Anterior cingulate cortex (tissue), 58 donors: Measurements from ENCODE around the gene ITIH5.

Source experiments
- DNase-seq, 58 donors: peaks; one replicate each; lab custom pipeline; 2025; lab: John Stamatoyannopoulos, UW

The ITIH5 gene

DNA sequence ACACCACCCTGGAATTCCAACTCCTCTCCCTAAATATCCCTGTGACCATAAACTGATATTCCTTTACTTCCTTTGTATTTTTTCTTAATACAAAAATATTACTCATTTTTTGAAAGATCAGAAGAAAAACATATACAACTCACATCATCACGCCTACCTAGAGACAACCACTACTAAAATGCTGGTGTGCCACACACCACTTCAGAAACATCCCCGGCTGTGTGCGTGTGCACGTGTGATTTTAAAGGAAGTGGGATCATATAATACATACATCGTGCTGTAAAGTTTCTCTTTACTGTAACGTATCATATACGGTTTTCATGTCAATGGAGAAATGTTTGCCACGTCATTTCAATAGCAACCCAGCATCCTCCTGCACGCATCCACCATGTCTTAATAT lies 76.5 kb downstream of the ITIH5 start:
- DNase-seq = no peak

DNA sequence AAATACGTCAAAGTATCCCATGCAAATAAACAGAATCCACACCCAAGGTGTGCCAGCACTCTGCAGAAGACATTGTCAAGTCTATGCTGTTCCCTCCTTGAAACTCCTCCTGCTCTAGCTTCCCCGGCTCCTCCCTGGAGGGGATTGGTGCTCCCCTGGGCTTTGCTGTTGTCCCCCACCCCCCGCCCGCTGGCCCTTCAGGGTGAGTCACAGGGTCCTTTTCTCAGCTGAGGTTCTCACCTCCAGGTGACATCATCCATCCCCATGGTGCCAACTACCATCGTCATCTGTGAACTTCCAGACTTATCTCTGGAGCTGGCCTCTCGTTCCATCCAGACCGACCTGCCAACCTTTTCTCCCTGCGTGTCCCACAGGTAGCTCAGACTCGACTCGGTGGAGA lies 77.0 kb downstream of the ITIH5 start:
- no peak for DNase-seq

DNA sequence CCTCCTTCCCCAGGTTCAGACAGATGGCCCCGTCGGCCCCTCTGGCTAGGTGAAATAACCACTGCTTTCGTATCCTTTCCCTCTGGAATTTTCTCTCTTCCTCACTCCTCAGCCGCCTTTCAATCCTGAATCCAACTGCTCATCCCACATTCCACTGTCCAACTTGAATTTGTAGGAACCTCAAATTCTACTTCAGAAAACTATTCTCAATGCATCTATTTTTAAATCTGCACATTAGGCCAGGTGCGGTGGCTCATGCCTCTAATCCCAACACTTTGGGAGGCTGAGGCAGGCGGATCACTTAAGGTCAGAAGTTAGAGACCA lies 78.9 kb downstream of the ITIH5 start:
- DNase-seq = no peak

DNA sequence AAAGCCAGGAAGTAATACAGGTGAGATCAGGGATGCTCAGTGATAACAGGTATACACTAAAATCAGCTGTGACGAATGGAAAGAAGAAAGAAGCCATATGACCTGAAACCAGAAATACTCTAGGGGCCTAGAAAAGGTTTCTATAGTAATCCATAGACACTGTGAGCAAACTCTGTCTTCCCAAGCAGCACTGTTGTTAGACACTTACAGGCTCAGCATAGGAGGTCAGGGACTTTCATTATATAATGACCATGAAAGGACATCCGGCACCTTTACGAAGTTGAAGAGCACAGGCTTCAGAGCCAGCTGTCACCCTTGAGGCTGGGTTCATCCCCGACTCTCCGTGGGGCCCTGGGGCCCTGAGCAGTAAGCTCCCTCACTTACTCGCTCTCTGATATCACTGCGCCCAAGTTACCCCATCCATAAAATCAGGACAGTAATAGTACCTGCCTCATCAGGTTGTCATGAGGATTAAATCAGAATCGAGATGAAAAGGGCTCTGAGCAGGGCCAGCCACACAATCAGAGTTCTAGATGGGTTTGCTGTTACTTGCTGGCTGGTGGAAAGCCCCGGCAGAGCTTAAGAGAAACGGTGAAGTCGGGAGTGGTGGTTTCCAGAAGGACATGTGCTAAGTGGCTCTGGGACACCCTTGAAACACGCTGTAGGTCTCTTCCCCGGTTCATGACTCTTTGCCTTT lies 79.5 kb downstream of the ITIH5 start:
- no peak for DNase-seq

DNA sequence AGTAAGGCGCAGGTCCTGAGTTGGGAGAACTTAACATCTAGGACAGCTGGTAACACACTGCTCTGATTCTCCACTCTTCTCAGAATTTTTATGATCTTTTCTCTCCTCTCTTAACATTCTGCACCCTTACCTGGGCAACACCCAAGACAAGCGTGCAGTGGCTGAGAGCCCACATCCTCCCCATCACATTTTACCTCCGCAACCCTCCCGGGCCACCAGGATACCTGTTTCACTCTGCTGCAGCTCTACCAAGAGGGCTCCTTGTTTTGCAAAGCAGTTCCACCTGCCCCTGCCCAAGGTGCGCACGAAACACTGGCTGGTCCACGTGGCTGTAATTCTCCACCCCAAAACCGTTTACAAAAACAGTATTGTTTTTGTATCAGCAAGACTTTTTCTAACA lies 81.5 kb downstream of the ITIH5 start:
- DNase-seq = no peak

DNA sequence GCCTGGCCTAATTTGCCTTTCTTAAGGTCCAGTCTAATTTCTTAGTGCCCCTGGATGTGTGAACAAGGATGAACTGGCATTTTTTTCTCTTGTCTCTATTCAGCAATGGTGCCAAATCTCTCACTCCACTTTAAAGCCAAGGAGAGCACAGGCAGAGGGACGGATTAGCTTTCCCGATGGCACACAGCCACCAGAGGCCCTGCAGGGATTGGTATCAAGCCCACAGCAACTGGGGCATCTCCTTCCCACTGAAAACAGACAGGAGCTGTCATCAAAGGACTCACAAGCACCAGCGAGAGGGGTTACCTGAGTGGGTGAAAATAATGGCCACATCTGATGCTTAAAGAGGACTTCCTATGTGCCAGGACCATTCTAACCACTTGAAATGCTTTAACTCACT lies 83.1 kb downstream of the ITIH5 start:
- DNase-seq = no peak

DNA sequence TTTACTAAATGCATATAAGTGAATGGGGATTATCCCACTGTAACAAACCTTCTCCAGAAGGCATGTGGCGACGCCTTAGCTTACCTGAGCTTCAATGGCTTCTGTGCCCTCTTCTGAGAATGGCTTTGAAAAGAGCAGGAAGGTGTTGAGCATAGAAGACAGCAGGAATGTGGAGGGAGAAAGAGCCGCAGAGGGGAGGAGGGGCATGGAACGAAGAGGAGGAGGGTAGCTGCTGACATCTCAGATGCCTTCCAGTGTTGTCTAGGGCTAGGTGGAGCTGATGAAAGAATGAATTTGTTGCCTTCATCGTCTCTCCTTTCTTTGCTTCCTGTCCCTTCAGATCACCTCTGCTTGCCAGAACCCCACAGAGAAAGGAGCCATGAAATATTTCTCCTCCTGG lies 86.2 kb downstream of the ITIH5 start:
- no peak for DNase-seq

DNA sequence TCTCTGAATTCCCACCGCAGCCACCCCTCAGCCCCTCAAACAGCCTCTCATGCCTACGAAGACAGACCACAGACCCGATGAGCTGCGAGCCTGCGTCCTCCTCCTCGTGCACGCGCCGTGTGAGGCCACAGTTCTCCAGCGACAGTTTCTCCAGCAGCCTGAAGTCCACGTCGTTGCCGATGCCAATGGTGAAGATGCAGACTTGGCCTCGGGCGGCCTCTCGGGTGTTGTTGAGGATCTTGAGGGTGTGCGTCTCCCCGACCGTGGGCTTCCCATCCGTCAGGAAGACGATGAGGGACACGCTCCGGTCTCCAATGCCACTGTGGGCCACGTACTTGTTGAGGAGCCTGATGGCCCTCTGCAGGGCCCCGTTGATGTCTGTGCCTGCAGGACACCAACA lies 87.1 kb downstream of the ITIH5 start:
- no peak for DNase-seq

DNA sequence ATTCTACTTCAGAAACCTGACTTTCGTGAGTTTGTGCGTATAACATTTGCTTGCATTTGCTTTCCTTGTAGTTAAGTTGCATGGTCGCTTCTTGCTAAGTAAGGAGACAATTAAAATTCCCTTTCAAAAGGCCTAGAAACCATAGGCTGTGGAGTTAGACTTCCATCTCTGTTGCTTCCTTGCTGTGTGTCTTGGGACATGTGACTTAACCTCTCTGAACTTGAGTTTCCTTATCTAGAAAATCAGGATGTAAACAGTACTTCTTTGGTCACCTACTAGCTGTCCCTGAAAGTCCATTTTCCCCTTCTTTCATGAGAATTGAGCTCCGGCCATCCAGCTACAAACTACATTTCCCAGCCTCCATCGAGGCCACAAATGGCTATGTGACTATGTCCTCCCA lies 89.2 kb downstream of the ITIH5 start:
- DNase-seq = no peak

DNA sequence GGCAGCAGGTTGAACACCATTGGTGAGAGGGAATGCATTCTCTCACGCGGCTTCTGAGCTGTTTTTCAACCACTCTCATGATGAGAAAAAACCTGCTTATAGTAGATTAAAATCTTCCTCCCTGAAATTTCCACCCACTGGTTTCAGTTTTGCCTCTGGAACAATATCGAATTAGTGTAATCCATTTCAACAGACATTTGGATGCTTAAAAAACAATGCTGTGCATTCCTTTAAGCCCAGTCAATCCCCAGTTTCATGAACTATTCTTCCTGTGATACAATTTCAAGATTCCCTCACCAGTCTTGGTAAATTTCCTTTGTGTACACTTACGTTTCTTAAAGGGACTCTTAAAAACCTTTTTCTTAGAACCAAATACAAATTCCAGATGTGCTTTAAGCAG lies 89.6 kb downstream of the ITIH5 start:
- DNase-seq = no peak

DNA sequence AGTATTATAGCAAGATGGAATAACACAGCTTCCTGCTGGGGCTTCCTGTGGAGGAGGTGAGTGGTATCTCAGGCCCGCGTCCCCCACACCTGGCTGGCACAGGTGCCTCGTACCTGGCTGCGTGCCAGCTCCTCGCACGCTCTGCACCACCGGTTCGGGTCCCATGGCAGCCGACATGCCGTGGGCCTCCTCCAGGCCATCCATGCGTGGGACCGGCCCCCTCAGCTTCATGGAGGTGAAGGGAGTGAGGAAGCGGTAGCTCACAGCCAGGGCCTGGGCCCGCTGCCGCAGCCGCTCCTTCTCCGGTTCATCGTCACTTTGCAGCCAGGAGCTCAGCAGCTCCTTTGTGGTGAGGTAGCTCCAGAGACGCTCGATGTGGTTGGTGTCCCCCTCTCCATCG lies 90.4 kb downstream of the ITIH5 start:
- DNase-seq = no peak

DNA sequence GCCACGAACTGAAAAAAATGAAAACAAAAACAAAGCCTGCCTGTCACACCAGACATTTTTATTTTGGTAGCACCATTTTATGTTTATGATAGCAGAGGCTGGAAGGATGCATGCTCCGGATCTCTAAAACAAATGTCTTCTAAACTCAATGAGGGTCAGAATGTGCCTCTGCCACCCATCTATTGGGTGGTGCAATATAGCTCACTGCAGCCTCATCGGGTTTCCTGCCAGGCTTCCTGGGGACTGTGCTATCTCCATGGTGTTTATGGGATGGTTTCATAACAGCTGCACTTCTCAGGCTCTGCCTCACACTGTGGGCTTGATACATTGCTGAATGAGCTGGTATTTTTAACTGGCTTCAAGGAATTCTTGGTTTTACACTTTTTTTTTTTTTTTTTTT lies 94.4 kb downstream of the ITIH5 start:
- peak in 14 of 58 donors; percentile 6 to 54 (median 25) for DNase-seq

DNA sequence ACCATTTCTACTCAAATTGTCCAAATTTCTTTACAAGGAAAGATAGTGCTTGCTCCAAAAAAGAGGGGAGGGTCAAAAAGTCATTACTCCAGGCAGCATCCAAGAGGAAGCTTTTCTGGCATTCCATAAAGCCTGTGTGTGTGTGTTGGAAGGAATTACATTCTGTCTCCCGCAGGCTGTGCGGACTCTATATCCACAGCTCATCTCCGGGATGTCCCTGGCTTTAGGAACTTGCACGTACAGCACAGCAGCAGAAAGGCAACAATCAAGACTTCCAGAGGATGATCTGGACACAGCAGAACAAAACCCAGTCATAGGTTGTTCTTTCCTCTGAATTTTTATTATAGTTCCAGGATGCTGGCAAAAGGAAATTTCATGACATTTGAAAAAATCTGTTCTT lies 94.8 kb downstream of the ITIH5 start:
- no peak for DNase-seq

DNA sequence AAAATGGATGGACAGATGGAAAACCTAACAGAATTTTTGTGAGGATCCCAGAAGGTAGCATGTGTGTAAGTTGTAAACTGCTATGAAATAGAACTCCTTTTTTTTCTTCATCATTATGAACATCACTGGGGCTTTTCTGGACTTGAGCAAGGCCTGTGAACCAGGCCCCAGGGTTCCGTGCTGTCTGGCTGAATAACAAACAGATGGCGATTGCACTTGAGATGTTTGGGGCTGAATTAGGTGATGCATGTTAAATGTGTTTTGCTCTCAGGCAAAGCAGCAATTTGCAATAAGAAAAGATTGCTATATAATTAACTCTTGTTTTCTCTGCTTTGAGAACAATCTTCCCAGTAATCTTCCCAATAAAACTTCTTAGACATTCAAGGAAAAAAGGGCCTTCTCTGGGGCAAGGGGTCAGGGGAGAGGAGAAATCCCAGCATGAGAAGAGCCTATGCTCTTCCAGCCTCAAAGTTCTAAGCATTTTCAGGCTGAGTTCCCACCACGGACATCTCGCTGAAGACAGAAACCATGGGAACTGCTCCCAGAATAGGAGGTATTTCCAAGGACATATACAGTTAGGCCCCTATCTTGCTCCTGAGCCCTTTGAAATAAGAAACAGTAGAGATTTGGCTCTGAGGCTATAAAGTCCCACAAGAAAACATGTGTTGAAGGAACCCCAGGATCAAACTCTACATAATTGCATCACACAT lies 98.7 kb downstream of the ITIH5 start:
- DNase-seq = no peak

DNA sequence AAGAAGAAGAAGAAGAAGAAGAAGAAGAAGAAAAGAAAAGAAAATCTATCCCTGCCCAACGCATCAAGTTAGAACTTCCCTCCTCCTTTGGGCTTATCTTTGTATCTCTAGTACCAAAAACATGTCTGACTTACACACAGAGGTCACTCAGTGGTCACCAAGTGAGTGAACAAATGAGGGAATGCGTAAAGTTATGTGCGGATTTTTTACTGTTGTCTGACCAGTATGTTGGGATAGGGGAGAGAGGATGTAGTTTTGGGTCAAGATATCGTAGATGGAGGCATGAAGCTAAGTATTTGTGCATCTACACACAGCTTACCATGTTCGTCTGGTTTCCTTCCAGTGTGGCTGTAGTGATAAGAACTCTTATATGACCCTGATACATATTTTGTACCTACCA lies 99.9 kb downstream of the ITIH5 start:
- no peak for DNase-seq

DNA sequence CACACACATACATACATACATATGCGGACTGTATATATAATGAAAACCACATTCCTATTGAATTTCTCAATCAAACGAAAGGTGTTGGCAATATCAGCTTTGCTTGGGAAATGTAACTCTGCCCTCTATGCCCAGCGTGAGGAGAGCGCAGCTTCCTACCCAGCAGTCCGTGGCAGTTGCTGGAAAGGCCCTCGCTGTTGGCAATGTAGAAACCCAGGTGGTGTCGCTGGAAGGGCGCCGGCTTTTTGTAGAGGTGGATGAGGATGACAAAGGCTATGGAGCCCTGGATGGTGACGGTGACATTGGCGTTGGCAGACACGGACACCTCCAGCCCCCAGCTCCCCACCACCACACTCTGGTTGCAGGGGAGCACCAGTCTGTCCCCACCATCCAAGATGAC lies 100.9 kb downstream of the ITIH5 start:
- DNase-seq = no peak

DNA sequence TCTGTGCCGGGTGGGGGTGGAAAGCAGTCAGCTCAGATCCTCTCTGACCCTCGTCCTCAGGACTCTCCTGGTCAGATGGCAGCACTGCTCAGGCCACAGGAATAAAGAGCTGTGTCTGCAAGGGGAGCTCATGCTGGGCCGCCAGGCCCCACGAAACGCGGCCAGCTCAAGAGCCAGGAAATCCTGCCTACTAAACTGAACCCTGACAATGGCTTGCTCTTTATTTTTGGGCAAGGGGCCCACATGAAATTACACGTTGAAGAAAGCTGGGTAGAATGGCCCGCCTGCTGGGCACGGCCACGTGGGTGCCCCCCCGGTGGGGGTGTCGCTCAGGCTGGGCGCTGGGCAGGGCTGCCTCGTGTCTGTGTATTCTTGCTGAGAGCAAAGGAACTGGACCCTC lies 103.0 kb downstream of the ITIH5 start:
- DNase-seq = peak in 43 of 58 donors; percentile 7 to 74 (median 38)

DNA sequence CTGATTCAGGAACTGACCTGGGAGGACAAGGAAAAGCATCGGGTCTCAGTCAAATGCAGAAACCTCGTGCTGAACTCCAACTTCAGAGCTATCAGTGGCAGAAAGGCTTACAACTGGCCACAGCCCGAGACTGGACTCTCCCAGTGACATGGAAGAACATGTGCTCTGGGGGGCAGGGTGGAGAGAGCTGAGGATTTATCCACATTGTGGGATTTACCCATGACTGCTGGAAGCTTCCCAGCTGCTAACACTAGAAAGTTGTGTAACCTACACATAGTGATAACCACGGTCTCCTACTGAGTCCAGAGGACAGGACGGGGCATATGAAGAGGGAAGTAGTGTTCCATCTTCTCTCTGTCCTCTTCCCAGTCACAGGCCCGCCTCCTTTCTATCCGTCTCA lies 103.4 kb downstream of the ITIH5 start:
- DNase-seq = peak in 1 of 58 donors; percentile 44

DNA sequence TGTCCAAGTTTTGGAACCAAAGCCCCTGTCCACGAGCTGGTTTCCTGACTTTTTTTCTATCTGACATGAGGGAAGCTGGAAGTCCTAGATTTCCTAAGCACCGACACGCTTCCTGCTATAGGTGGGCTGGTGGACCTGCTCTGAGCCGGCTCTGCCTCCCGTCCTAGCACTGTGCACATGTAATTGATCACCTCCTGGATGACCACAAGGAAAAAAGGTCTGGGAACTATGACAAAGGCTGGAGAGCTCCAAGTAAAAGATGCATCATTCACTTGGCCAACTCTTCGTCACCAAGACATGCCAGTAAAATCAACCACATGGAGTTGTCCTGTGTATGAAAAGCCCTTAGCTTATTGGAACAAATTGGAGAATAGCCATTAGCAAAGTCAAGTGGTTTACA lies 104.8 kb downstream of the ITIH5 start:
- DNase-seq = no peak

DNA sequence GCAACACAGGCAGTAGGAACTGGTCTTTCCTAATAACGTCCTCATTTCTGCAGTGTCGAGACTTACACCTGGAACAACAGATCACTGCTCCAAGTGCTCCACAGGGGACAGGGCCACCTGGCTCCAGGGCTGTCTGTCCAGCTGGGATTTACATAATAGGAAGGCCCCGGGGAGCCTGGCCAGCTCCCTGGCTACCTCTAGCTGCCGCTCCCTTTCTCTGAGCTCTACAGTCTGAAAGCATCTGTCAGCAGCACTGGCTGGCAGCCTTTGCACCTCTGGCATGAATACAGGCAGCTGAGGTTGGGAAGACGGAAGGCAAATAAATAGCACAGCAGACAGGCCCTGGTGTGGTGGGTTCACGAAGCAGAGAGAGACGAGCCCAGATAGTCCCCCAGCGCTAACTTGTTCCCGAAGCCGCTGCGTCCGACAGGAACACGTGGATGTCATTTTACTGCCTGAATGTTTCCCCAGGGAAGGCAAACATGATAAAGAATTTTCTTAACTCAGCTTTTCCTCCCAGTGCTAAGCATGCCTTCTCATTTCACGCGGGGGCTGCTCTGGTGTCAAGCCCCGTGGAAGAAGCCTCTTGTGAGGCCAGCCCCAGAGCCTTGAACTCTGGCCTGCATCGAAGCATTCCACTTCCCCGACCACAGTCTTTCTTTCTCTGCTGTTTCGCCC lies 105.4 kb downstream of the ITIH5 start:
- DNase-seq = peak in 20 of 58 donors; percentile 6 to 34 (median 15)

DNA sequence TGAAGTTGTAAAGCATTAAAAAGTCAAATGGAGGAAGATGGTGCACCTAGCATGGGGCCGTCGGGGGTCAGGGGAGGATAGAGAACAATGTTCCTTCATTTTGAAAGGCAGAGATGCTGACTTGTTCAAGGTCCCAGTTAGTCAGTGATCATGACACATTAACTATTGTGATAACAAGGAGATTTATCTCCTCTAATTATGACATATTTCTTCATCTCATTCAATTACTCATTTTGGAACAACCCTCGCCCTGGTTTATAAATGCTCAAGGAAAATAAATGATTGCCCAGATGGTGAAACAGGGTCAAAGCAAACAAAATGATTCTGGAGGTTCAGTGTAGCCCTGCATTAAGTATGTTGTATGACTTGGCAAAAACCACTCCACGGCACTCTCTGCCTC lies 106.2 kb downstream of the ITIH5 start:
- no peak for DNase-seq

DNA sequence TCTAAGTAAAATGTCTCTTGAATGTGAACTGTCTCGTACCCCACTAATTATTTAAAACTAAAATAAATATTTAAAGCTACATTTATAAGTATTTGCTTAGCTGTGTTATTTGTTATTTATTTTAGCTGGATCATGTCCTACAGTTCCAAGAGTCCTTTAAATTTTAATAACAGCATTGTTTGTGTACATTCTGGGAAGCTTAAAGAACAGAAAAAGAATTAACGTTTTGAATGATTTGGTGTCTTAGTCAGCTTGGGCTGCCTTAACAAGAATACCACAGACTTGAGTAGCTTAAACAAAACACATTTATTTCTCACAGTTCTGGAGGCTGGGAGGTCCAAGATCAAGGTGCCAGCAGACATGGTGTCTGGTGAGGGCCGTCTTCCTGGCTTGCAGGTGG lies 107.4 kb downstream of the ITIH5 start:
- no peak for DNase-seq
